GM19238 (cell line): ENCODE results near the gene CHMP4B.

ENCODE experiments used
- DNase-seq: peaks from one replicate; pipeline ENCODE4 v3.0.0; 2011; ENCODE audit warnings: low spot score; ENCODE audit not compliant: insufficient read length

The CHMP4B gene, protein sequence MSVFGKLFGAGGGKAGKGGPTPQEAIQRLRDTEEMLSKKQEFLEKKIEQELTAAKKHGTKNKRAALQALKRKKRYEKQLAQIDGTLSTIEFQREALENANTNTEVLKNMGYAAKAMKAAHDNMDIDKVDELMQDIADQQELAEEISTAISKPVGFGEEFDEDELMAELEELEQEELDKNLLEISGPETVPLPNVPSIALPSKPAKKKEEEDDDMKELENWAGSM

GRCh38 chr20:33810885-33811775 is at the start of gene CHMP4B:
TSS of gene CHMP4B (plus strand) at chr20:33811348. CDS start at chr20:33811469, 121 bp downstream.
- peak; percentile 98 for DNase-seq

DNA sequence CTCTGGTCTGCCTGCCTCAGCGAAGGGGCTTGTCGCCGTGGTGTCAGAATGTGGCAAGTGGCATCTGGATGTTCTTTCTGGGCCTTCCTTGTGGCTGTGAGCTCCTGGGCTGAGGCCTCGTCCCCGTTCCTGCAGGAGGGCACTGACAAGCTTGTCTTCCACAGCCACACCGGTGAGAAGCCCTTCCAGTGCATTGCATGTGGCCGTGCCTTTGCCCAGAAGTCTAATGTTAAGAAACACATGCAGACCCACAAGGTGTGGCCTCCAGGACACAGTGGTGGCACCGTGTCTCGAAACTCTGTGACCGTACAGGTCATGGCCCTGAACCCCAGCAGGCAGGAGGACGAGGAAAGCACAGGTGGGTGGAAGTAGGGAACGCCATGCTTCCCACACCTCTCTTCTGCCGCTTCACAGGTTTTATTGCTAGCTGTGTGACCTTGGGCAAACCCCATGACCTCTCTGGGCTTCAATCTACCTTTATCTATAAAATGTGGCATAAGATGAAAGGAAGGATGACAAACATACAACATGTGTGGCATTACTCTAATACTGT is 49.4 kb upstream of the CHMP4B start:
- no peak for DNase-seq

- no peak for DNase-seq
These were observed 46.0 kb upstream of the CHMP4B start for GRCh38 chr20:33765099-33765498.

GRCh38 chr20:33765592-33765991 is 45.6 kb upstream of the CHMP4B start:
- no peak for DNase-seq

GRCh38 chr20:33766686-33767085 is 44.5 kb upstream of the CHMP4B start:
- no peak for DNase-seq

DNA sequence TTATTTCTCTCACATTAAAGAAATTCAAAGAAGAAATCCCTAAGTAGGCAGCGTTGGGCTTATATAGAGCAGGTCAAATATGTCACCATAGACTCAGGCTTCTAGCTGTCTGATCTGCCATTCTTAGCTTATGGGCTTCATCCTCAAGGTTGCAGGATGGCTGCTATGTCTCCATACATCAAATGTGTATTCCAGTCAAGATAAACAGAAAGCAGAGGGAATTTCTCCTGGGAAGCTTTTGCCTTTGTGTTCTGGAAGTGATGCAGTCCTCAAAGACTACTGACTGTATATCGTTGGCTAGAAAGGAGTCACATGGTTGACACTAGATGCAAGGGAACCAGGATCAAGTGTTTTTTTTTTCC is 43.4 kb upstream of the CHMP4B start:
- no peak for DNase-seq

- DNase-seq: no peak
These were observed 42.1 kb upstream of the CHMP4B start for GRCh38 chr20:33769043-33769442.

DNA sequence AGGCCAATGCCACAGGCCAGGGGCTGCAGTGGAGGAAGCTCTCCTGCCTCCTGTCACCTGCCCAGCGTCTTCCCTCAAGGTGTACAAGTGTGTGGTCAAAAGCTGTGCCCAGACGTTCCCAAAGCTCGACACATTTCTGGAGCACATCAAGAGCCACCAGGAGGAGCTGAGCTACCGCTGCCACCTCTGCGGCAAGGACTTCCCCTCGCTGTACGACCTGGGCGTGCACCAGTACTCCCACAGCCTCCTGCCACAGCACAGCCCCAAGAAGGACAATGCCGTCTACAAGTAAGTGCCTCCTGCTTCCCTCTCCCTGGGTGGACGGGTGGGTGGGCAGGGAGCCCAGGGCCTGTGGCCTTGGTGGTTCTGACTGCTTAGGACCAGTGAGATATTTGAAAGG is 41.1 kb upstream of the CHMP4B start:
- no peak for DNase-seq

DNA sequence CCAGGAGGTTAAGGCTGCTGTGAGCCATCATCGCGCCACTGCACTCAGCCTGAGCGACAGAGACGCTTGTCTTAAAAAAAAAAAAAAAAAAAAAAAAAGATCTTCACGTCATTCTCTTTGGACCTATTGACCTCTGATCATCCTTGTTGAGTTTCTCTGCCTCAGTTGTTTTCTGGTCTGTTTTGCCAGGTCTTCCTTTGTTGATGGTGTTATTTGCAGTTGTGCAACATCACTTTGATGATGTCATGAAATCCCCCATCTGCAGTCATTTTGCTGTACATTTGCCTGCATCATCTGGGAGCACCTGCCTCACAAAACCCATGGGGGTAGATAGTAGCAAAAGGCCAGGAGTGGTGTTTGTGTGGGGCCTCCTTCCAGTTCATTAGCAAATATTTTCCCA is 39.2 kb upstream of the CHMP4B start:
- no peak for DNase-seq

GRCh38 chr20:33772439-33772838 is 38.7 kb upstream of the CHMP4B start:
- no peak for DNase-seq

- peak; percentile 42 for DNase-seq
These were observed 37.6 kb upstream of the CHMP4B start for GRCh38 chr20:33773412-33774089.

GRCh38 chr20:33777816-33778215 is 33.3 kb upstream of the CHMP4B start:
- DNase-seq: no peak

GRCh38 chr20:33781133-33781532 is 30.0 kb upstream of the CHMP4B start:
- DNase-seq: no peak

GRCh38 chr20:33781945-33782344 is 29.2 kb upstream of the CHMP4B start:
- no peak for DNase-seq

DNA sequence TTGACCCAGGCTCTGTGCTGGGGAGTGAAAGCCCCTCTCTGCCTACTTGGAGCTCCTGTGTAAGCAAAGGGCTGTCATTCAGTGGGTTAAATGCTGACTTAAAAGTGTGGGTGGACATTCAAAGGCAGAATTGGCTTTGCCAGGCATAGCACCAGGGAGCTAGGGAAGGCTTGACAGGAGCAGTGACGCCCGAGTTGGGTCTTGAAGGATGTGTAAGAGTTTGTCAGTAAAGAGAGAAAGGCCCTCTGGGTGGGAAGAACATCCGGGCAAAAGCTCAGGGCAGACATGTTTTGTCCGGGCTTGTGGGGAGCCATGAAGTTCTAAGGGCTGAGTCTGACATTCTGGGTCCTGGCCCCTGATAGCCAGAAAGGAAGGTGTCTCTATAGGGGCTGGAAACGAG is 27.9 kb upstream of the CHMP4B start:
- no peak for DNase-seq

DNA sequence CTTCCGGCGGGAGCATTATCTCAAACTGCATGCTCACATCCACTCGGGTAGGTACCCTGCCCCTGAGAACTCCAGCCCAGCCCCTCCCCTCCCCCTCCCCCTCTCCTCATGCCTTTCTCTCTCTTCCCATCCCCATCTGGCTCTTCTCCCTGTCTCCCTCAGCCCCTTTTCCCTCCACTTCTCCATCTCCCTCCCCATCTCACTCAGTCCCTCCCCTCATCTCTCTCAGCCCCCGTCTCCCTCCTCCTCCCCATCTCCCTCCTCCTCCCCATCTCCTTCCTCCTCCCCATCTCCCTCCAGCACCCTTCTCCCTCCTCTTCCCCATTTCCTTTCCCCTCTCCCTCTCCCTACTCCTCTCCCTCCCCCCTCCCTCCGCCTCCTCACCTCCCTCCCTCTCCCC is 27.3 kb upstream of the CHMP4B start:
- DNase-seq: no peak

DNA sequence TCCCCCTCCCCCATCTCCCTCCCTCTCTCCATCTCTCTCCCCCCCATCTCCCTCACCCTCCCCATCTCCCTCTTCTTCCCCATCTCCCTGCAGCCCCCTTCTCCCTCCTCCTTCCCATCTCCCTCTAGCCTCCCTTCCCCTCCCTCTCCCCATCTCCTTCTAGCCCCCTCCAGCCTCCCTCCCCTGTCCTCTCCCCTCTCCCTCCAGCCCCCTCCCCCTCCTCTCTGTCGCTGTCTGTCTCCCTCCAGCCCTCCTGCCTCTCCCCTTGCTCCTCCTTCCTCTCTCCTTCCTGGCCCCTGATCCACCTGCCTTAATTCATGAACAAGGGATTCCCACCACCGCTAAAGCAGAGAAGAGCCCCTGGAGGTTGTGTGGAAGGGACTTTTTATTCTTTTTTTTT is 26.9 kb upstream of the CHMP4B start:
- DNase-seq: no peak

GRCh38 chr20:33785503-33785902 is 25.6 kb upstream of the CHMP4B start:
- DNase-seq: no peak

- DNase-seq: no peak
These were observed 23.8 kb upstream of the CHMP4B start for GRCh38 chr20:33787253-33787891.

GRCh38 chr20:33788351-33789049 is 22.6 kb upstream of the CHMP4B start:
- DNase-seq: no peak
